OCI-LY3 (cell line): ENCODE data around the gene WDR46.

Source experiments
- CTCF ChIP-seq: fragments of 200-600, 300-600 bp; sonication (generic); IDR thresholded peaks from 2 replicates; pipeline ENCODE4 v1.5.1; 2014; ENCODE audit warnings: antibody characterized with exemption, low read length, low read depth
- EZH2phosphoT487 ChIP-seq: fragments of 200-600 bp; shearing (Covaris generic); IDR thresholded peaks from 2 replicates; pipeline ENCODE4 v1.6.1; 2018; ENCODE audit warnings: antibody characterized with exemption, mixed run types, low read depth

GRCh38 chr6:33333666-33334065, 44.6 kb upstream of the WDR46 start:
- TF ChIP-seq CTCF: no peak
- no peak for TF ChIP-seq EZH2phosphoT487
